ENCODE data around the gene SCNN1B. TPM values are rescaled to one million over a fixed set of nuclear protein-coding genes. Genes with fewer than 3 reads are reported as not detected.
A peak's percentile ranks its signal among the peaks of the same experiment; 100 is the strongest.
"Not testable (repeated sequence)": the region's sequence is repeated elsewhere in the genome, so short reads cannot be mapped to it uniquely, and the experiment has no call there.

SCNN1B gene
- total and polyA plus RNA-seq, 8 donors: 0.47 to 2.3 (median 1.0) TPM

- no peaks in the 10 kb centered on the region for H3K36me3 ChIP-seq
- no peak for ATAC-seq
- H3K9me3 ChIP-seq: no peaks in the 10 kb centered on the region
- H3K27me3 ChIP-seq: no peaks in the 10 kb centered on the region
- 83 to 86% methylated on average over 5 of the region's 5 CpGs for WGBS, 2 donors
- no peaks in the 10 kb centered on the region for H3K4me1 ChIP-seq
- no peak overlapping the region for H3K27ac ChIP-seq
- no peak overlapping the region for H3K4me3 ChIP-seq
- FAIRE-seq: no peak
- TF ChIP-seq CTCF (IDR thresholded peaks at IDR 0.05): no peak
- no peak for DNase-seq
- intact Hi-C loops (cut with DNase I): no loop called here
These were observed 76.8 kb downstream of the SCNN1B start for GRCh38 chr16:23378921-23379320.

GRCh38 chr16:23379707-23380106 is 77.6 kb downstream of the SCNN1B start:
- H3K9me3 ChIP-seq: no peaks in the 10 kb centered on the region
- intact Hi-C loops (cut with DNase I): no loop called here
- ATAC-seq (no peak), DNase-seq (no peak), FAIRE-seq (no peak)
- no peaks in the 10 kb centered on the region for H3K36me3 ChIP-seq
- H3K27ac ChIP-seq: no peak overlapping the region
- no peak for TF ChIP-seq CTCF (IDR thresholded peaks at IDR 0.05)
- 79 to 85% methylated on average over 10 of the region's 10 CpGs for WGBS, 2 donors
- no peaks in the 10 kb centered on the region for H3K4me1 ChIP-seq
- no peak overlapping the region for H3K4me3 ChIP-seq
- no peaks in the 10 kb centered on the region for H3K27me3 ChIP-seq

GRCh38 chr16:23380501-23380951 is 78.4 kb downstream of the SCNN1B start:
- no peak for TF ChIP-seq CTCF (IDR thresholded peaks at IDR 0.05)
- Histone ChIP-seq H3K27ac (no peak overlapping the region), H3K4me3 (no peak overlapping the region), H3K4me1 (no peaks in the 10 kb centered on the region), H3K36me3 (no peaks in the 10 kb centered on the region), H3K9me3 (no peaks in the 10 kb centered on the region), H3K27me3 (no peaks in the 10 kb centered on the region)
- 92 to 94% methylated on average over 20 of the region's 20 CpGs for WGBS, 2 donors
- no peak for DNase-seq
- no peak for FAIRE-seq
- intact Hi-C loops (cut with DNase I): no loop called here
- no peak for ATAC-seq

- 91 to 96% methylated on average over 9 of the region's 9 CpGs for WGBS, 2 donors
- H3K9me3 ChIP-seq; FAIRE-seq; H3K27ac ChIP-seq; H3K4me3 ChIP-seq; DNase-seq; H3K36me3 ChIP-seq; intact Hi-C loops (cut with DNase I); H3K27me3 ChIP-seq; H3K4me1 ChIP-seq; ATAC-seq: not testable (repeated sequence)
These were observed 79.6 kb downstream of the SCNN1B start for GRCh38 chr16:23381702-23382101.

GRCh38 chr16:23382279-23382678 is 80.2 kb downstream of the SCNN1B start:
- H3K4me1 ChIP-seq: no peaks in the 10 kb centered on the region
- H3K27me3 ChIP-seq: no peaks in the 10 kb centered on the region
- no peak overlapping the region for H3K4me3 ChIP-seq
- WGBS, 2 donors: 83 to 84% methylated on average over 6 of the region's 6 CpGs
- ATAC-seq (peak in 1 of 4 donors; percentile 22), FAIRE-seq (no peak), DNase-seq (peak in 1 of 6 donors; percentile 5)
- H3K27ac ChIP-seq: no peak overlapping the region
- TF ChIP-seq CTCF (IDR thresholded peaks at IDR 0.05): no peak
- intact Hi-C loops (cut with DNase I): no loop called here
- H3K9me3 ChIP-seq: no peaks in the 10 kb centered on the region
- H3K36me3 ChIP-seq: no peaks in the 10 kb centered on the region

Measured in pancreas (tissue), 10 donors.